ENCODE measurements around the gene CTSZ. TPM values are rescaled to one million over a fixed set of nuclear protein-coding genes. Genes with fewer than 3 reads are reported as not detected.

CTSZ gene
- total and polyA plus RNA-seq, 2 experiments from 2014 or later: 0.58 to 41.4 TPM

GRCh38 chr20:59040667-59041066 is 33.6 kb upstream of the CTSZ start (continued):
- TF ChIP-seq ZNF462 (CRISPR knock-in tag; IDR thresholded peaks at IDR 0.05) (no peak), JUNB (IDR thresholded peaks at IDR 0.05; ENCODE audit: unreplicated experiment) (no peak)

GRCh38 chr20:59039233-59039632 is 32.2 kb upstream of the CTSZ start:
- no peaks in the 10 kb centered on the region for H3K9me3 Mint-ChIP-seq
- no peaks in the 10 kb centered on the region for H3K27me3 ChIP-seq (ENCODE audit: insufficient read depth)
- no peaks in the 10 kb centered on the region for H3K9me2 ChIP-seq (ENCODE audit: insufficient read depth)
- peaks cover 41% of the 10 kb centered on the region for H3K36me3 Mint-ChIP-seq (ENCODE audit: low read depth)
- ATAC-seq (no peak), DNase-seq (ENCODE audit: low spot score) (no peak)
- H3K4me3 Mint-ChIP-seq: no peak overlapping the region
- no peak overlapping the region for H3K4me3 ChIP-seq
- H3K27ac ChIP-seq (ENCODE audit: low read depth): no peak overlapping the region
- no peak overlapping the region for H3K4me2 ChIP-seq
- H3F3A ChIP-seq (replicated peaks; ENCODE audit: low read depth): peaks cover 6% of the 10 kb centered on the region; the same call in 1 of the 2 replicates
- H4K20me1 ChIP-seq (replicated peaks; ENCODE audit: insufficient read depth): peaks cover 24% of the 10 kb centered on the region
- H3K27ac Mint-ChIP-seq: no peak overlapping the region
- H2AFZ ChIP-seq: no peak overlapping the region
- H3K4me1 Mint-ChIP-seq: peaks cover 16% of the 10 kb centered on the region
- peaks cover 3% of the 10 kb centered on the region for H3K27me3 Mint-ChIP-seq (ENCODE audit: insufficient read depth, low read depth, poor library complexity)
- no peak for TF ChIP-seq STAT1 (IDR thresholded peaks at IDR 0.05; ENCODE audit: unreplicated experiment)
- peaks cover 55% of the 10 kb centered on the region for H3K79me2 ChIP-seq (replicated peaks; ENCODE audit: insufficient read depth)
- 0 out of 2 replicates have a peak, but pooled peaks cover 3% of the 10 kb centered on the region for H3K4me1 ChIP-seq (ENCODE audit: insufficient read depth)
- peaks cover 33% of the 10 kb centered on the region for H3K36me3 ChIP-seq (ENCODE audit: insufficient read depth)

GRCh38 chr20:59037386-59037785 is 30.3 kb upstream of the CTSZ start:
- H3K36me3 ChIP-seq (ENCODE audit: insufficient read depth): peaks cover 37% of the 10 kb centered on the region
- H3K4me3 Mint-ChIP-seq: no peak overlapping the region
- no peaks in the 10 kb centered on the region for H3K9me3 Mint-ChIP-seq
- TF ChIP-seq CREB1 (CRISPR knock-in tag; IDR thresholded peaks at IDR 0.05; ENCODE audit: low read depth) (no peak), EZH2 (IDR thresholded peaks at IDR 0.05; ENCODE audit: low read depth, unreplicated experiment) (no peak), CTCF (conservative IDR thresholded peaks at IDR 0.05; ENCODE audit: low read depth in 2 of 2) (no peak), ZNF331 (CRISPR knock-in tag; IDR thresholded peaks at IDR 0.05; ENCODE audit: low read depth) (no peak), ETS1 (IDR thresholded peaks at IDR 0.05) (no peak)

More at GRCh38 chr20:59037386-59037785, 30.3 kb upstream of the CTSZ start:
- H3K4me3 ChIP-seq: no peak overlapping the region
- H3K79me2 ChIP-seq (replicated peaks; ENCODE audit: insufficient read depth): peaks cover 55% of the 10 kb centered on the region
- Mint-ChIP-seq H3K27ac (no peak overlapping the region), H3K27me3 (ENCODE audit: insufficient read depth, low read depth, poor library complexity) (peaks cover 3% of the 10 kb centered on the region), H3K4me1 (peaks cover 13% of the 10 kb centered on the region), H3K36me3 (ENCODE audit: low read depth) (peaks cover 47% of the 10 kb centered on the region)
- H3K9me2 ChIP-seq (ENCODE audit: insufficient read depth): no peaks in the 10 kb centered on the region
- DNase-seq (ENCODE audit: low spot score): no peak
- ATAC-seq: no peak
- H4K20me1 ChIP-seq (replicated peaks; ENCODE audit: insufficient read depth): peaks cover 24% of the 10 kb centered on the region
- H3K4me2 ChIP-seq: no peak overlapping the region
- no peak overlapping the region for H2AFZ ChIP-seq
- peaks cover 10% of the 10 kb centered on the region; the same call in 1 of the 2 replicates for H3K4me1 ChIP-seq (ENCODE audit: insufficient read depth)
- H3K27ac ChIP-seq (ENCODE audit: low read depth): no peak overlapping the region
- no peaks in the 10 kb centered on the region for H3K27me3 ChIP-seq (ENCODE audit: insufficient read depth)
- peaks cover 3% of the 10 kb centered on the region; the same call in 1 of the 2 replicates for H3F3A ChIP-seq (replicated peaks; ENCODE audit: low read depth)
